Psoas muscle (tissue), 8 donors: Measurements from ENCODE around the gene CCDC188. TPM values are rescaled to one million over a fixed set of nuclear protein-coding genes. Genes with fewer than 3 reads are reported as not detected.

Experiments used
- ATAC-seq, 4 donors: fragments of 200-7000 bp; cut with Tn5 transposase; one replicate each; pipeline ENCODE4 v1.9.1; 2020; ENCODE audit warnings: moderate library complexity in 3 of 4, mild to moderate bottlenecking in 2 of 4
- DNase-seq, 2 donors: peaks; one replicate each; pipeline ENCODE4 v3.0.0-alpha.2; 2020
- H3K27ac ChIP-seq: fragments of 200-600 bp; one replicate; pipeline ENCODE4 v1.8.0; 2022
- H3K27me3 ChIP-seq, 3 donors: fragments of 200-600 bp in 1 of 3; one replicate each; pipeline versions ENCODE4 v1.6.1 to v1.8.0; 2013 to 2022; ENCODE audit warnings: low read length in 2 of 3, mild to moderate bottlenecking in 2 of 3, moderate library complexity in 1 of 3; ENCODE audit not compliant: insufficient read depth in 3 of 3
- H3K36me3 ChIP-seq, 2 donors: fragments of 200-600 bp in 1 of 2; one replicate each; pipeline versions ENCODE4 v1.6.1 to v1.8.0; 2013 to 2022; ENCODE audit warnings: low read depth in 1 of 2, mild to moderate bottlenecking in 1 of 2, moderate library complexity in 1 of 2; ENCODE audit not compliant: insufficient read depth in 1 of 2
- H3K4me1 ChIP-seq: fragments of 200-600 bp; one replicate; pipeline ENCODE4 v1.8.0; 2022
- H3K4me3 ChIP-seq: fragments of 200-600 bp; one replicate; pipeline ENCODE4 v1.8.0; 2022; ENCODE audit warnings: mild to moderate bottlenecking
- H3K9me3 ChIP-seq: fragments of 200-600 bp; one replicate; pipeline ENCODE4 v1.8.0; 2022
- WGBS, 3 donors: extraction: QIAGEN DNeasy Blood & Tissue Kit; methylation state at CpG; one replicate each; pipeline versions ENCODE4 v1.1.6 to v1.1.7; 2013; 5-methylcytosine and 5-hydroxymethylcytosine counted together
- intact Hi-C, 2 donors: fragments of 100-400 bp; cut with DNase I; formaldehyde crosslinking; loops; one replicate each; pipeline versions ENCODE4 v1.11.0 to v1.14.2; 2022
- polyA plus RNA-seq, 3 donors: library from polyadenylated mRNA; stranded (reverse); fragments of 200-250 nt; gene quantifications; one replicate each; pipeline ENCODE4 v1.2.3, GENCODE V29; 2013
- total RNA-seq, 4 donors: library from RNA; stranded (reverse); fragmentation: NEBNext Ultra II Directional in 2 of 4; extraction: Animal tissue kit (Norgen Biotek cat#: 25700) in 2 of 4; gene quantifications; one replicate each; pipeline versions ENCODE4 v1.2.1 to v1.2.4, GENCODE V29; 2021 to 2023
- TF ChIP-seq, protein P1 (sequence below): fragments of 200-600 bp; IDR thresholded peaks from one replicate; pipeline ENCODE4 v1.8.0; 2022; ENCODE audit warnings: antibody characterized with exemption
- donor health status: healthy with polysubstance abuse.
- donor health status: DM: no; HTN: no; CAD: no; lungs with moderate emphysema.
- donor health status: Bipolar disorder and iron deficiency.
- donor health status: healthy.
- donor health status: DM: yes; HTN: yes; CAD: no.
- donor health status: DM: no; HTN: no; CAD: no.
- donor health status: DM: no; HTN: no; CAD: no.
- donor health status: DM: yes; HTN: yes; CAD: no.

Gene CCDC188
- total and polyA plus RNA-seq, 7 donors, result 0.09 to 0.38 (median 0.17) TPM; not detected in 2

DNA sequence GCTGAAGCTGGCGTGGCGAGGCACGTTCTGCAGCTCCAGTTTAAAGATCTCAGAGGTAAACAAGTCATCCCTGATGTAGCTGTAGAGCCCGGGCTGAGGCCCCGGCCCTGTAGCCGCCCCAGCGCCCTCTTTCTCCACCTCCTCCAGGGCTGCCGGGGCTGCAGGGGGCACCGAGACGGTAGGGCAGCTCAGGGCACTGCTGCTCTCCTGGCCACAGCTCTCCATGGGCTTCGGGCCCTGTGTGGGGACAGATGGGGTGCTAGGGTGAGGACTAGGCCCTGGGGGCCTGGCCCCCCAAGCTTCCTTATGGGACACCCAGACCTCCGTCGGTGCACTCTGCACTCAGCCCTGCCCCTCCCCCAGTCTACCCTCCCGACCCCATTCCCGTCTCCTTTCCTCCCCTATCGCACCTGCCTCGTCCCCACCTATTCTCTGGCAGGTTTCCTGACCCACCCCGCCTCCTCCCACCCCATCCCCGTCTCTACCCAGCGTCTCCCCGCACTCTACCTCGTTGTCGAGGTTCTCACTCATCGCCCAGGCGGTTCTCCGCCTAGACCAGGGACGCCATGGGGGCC, 34.4 kb downstream of the CCDC188 start:
- no peaks in the 10 kb centered on the region for H3K27me3 ChIP-seq
- TF ChIP-seq, protein P1, sequence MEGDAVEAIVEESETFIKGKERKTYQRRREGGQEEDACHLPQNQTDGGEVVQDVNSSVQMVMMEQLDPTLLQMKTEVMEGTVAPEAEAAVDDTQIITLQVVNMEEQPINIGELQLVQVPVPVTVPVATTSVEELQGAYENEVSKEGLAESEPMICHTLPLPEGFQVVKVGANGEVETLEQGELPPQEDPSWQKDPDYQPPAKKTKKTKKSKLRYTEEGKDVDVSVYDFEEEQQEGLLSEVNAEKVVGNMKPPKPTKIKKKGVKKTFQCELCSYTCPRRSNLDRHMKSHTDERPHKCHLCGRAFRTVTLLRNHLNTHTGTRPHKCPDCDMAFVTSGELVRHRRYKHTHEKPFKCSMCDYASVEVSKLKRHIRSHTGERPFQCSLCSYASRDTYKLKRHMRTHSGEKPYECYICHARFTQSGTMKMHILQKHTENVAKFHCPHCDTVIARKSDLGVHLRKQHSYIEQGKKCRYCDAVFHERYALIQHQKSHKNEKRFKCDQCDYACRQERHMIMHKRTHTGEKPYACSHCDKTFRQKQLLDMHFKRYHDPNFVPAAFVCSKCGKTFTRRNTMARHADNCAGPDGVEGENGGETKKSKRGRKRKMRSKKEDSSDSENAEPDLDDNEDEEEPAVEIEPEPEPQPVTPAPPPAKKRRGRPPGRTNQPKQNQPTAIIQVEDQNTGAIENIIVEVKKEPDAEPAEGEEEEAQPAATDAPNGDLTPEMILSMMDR, result no peak
- H3K4me3 ChIP-seq, result peak overlapping the region; percentile 92
- intact Hi-C loops, result loop anchor here (5.0 kb wide), 2 partner anchors 34 to 94 kb away; partner anchors contain the start of genes DGCR8 (in 1 of the 2) and TANGO2 (in 1 of the 2)
- DNase-seq, result peak in 1 of 2 donors; percentile 73
- 5 to 8% (median 6%) methylated on average over 24 to 27 of the region's 27 CpGs for WGBS, 3 donors
- peak; percentile 2 to 24 (median 8) for ATAC-seq
- peak overlapping the region; percentile 86 for H3K27ac ChIP-seq
- peaks cover 5 to 61% of the 10 kb centered on the region in 2 donors for H3K36me3 ChIP-seq
- H3K4me1 ChIP-seq, result peaks cover 30% of the 10 kb centered on the region
- H3K9me3 ChIP-seq, result no peaks in the 10 kb centered on the region

DNA sequence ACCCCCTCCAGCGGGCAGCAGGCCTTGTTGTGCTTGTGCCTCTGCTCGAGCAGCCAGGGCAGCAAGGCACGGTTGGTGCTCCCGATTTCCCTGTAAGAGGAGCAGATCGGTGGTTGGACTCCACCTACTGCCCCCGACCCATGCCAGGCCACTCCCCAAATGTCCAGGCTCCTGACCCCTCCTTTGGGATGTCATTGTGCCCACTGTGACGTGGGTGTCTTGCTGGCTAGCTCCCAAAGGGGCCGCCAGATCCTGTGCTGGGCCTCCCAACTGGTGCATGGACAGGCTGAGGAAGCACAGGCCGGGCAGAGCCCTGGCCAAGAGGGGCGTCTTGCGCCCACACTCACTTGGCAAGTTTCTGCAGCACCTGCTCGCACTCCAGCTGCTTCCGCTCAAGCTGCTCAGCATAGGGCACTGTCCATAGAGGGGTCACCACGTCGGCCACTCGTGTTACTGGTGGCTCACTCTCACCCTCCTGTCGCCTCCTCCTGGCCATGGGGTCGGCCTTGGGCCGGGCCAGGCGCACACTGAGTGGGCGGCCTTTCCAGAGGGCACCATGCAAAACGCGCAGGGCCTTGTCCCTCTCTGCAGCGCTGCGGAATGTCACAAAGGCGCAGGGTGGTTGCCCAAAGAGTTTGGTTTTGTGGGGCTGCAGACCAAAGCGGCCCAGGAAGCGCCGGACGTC, 35.0 kb downstream of the CCDC188 start, which contains the start of gene RANBP1:
Gene RANBP1, plus strand, starts transcription at position 414 of the 685 bp plus-strand sequence. Its CDS starts 81 bp downstream, at position 495.
- Histone ChIP-seq H3K36me3 (peaks cover 5 to 67% of the 10 kb centered on the region in 2 donors), H3K9me3 (no peaks in the 10 kb centered on the region), H3K4me1 (peaks cover 30% of the 10 kb centered on the region), H3K4me3 (peak within 1 kb of the TSS; percentile 92), H3K27me3 (no peaks in the 10 kb centered on the region), H3K27ac (peak within 1 kb of the TSS; percentile 86)
- WGBS, 3 donors, result 36 to 42% (median 36%) methylated on average over 30 of the region's 30 CpGs
- peak; percentile 25 to 58 for DNase-seq
- intact Hi-C loops, result loop anchor here (5.0 kb wide), 2 partner anchors 34 to 94 kb away; partner anchors contain the start of genes DGCR8 (in 1 of the 2) and TANGO2 (in 1 of the 2)
- peak in 1 of 4 donors; percentile 2 for ATAC-seq
- TF ChIP-seq, protein P1, result no peak

- Histone ChIP-seq H3K27me3 (no peaks in the 10 kb centered on the region), H3K4me1 (peaks cover 27% of the 10 kb centered on the region), H3K4me3 (no peak overlapping the region), H3K36me3 (peaks cover 5 to 68% of the 10 kb centered on the region in 2 donors), H3K9me3 (no peaks in the 10 kb centered on the region), H3K27ac (peak overlapping the region; percentile 86)
- DNase-seq (peak; percentile 13 to 53), ATAC-seq (no peak)
- intact Hi-C loops, result loop anchor here (5.0 kb wide), 2 partner anchors 32 to 92 kb away; partner anchors contain the start of genes DGCR8 (in 1 of the 2) and TANGO2 (in 1 of the 2)
- TF ChIP-seq, protein P1, result no peak
- 61 to 77% (median 64%) methylated on average over 34 to 36 of the region's 36 CpGs for WGBS, 3 donors
These were observed 36.1 kb downstream of the CCDC188 start for GRCh38 chr22:20114506-20115475.

GRCh38 chr22:20113551-20114310, 37.1 kb downstream of the CCDC188 start:
- peaks cover 5 to 70% of the 10 kb centered on the region in 2 donors for H3K36me3 ChIP-seq
- TF ChIP-seq, protein P1, result no peak

More at GRCh38 chr22:20113551-20114310, 37.1 kb downstream of the CCDC188 start:
- no peaks in the 10 kb centered on the region for H3K27me3 ChIP-seq
- intact Hi-C loops, result no loop called here
- H3K27ac ChIP-seq, result no peak overlapping the region
- ATAC-seq (no peak), DNase-seq (peak; percentile 13 to 47)
- 85 to 90% (median 89%) methylated on average over 17 to 19 of the region's 19 CpGs for WGBS, 3 donors
- H3K4me3 ChIP-seq, result no peak overlapping the region
- no peaks in the 10 kb centered on the region for H3K9me3 ChIP-seq
- peaks cover 22% of the 10 kb centered on the region for H3K4me1 ChIP-seq
